Measurements from ENCODE around the gene FARSA.

FARSA gene

DNA sequence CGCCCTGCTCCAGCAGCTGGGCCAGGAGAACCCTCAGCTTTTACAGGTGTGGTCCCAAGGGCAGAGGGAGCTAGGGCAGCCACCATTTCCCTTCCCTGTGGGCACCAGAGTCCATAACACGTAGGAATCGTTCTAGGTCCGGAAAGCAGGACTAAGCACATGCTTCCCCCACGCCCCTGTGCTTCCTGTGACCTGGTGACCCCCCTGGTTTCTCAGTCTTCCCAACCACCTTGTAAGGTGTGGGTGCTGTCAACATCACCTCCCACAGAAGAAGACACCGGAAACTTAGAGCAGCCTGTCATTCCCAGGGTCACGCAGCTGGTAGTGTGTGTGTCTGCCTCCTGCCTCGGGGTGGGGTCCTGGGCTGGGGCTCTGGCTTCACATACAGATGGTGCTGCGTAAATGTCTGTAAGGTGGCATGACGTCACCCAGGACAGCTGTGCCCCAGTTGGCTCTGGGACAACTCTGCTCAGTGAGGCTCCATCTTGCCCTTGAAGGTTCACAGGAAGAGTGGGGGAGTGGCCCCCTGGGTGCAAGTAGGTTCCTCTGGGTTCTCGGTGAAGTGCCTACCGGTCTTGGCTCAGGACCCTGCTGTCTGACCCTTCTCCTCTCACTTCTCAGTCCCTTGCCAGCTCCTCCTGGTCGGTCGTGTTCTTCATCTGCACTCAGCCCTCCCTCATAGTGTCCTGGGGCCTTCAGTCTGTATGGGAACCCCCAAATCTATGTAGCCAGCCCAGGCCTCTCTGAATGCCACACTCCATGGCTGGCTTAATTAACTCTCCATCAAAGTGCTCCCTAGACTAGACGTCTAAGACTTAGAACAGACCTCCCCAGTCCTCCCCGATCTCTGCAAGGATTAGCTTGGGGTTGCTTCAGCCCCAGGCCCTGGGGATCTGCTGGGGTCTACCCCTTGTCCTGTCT is 16.1 kb upstream of the FARSA start:
- ATAC-seq (ENCODE audit: low read depth) (no peak), DNase-seq (ENCODE audit: low spot score) (no peak)
- Histone ChIP-seq H3K36me3 (ENCODE audit: low read depth) (peaks cover 88% of the 10 kb centered on the region), H3K4me1 (ENCODE audit: insufficient read depth, poor library complexity, severe bottlenecking) (peaks cover 18% of the 10 kb centered on the region), H3K9me3 (ENCODE audit: severe bottlenecking) (no peaks in the 10 kb centered on the region), H3K27ac (ENCODE audit: poor library complexity, severe bottlenecking) (no peak overlapping the region), H3K27me3 (ENCODE audit: insufficient read depth, poor library complexity, severe bottlenecking) (no peaks in the 10 kb centered on the region), H3K4me3 (ENCODE audit: severe bottlenecking) (no peak overlapping the region)
- TF ChIP-seq, protein P1, sequence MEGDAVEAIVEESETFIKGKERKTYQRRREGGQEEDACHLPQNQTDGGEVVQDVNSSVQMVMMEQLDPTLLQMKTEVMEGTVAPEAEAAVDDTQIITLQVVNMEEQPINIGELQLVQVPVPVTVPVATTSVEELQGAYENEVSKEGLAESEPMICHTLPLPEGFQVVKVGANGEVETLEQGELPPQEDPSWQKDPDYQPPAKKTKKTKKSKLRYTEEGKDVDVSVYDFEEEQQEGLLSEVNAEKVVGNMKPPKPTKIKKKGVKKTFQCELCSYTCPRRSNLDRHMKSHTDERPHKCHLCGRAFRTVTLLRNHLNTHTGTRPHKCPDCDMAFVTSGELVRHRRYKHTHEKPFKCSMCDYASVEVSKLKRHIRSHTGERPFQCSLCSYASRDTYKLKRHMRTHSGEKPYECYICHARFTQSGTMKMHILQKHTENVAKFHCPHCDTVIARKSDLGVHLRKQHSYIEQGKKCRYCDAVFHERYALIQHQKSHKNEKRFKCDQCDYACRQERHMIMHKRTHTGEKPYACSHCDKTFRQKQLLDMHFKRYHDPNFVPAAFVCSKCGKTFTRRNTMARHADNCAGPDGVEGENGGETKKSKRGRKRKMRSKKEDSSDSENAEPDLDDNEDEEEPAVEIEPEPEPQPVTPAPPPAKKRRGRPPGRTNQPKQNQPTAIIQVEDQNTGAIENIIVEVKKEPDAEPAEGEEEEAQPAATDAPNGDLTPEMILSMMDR (IDR thresholded peaks at IDR 0.05; ENCODE audit: poor library complexity, severe bottlenecking) = no peak

DNA sequence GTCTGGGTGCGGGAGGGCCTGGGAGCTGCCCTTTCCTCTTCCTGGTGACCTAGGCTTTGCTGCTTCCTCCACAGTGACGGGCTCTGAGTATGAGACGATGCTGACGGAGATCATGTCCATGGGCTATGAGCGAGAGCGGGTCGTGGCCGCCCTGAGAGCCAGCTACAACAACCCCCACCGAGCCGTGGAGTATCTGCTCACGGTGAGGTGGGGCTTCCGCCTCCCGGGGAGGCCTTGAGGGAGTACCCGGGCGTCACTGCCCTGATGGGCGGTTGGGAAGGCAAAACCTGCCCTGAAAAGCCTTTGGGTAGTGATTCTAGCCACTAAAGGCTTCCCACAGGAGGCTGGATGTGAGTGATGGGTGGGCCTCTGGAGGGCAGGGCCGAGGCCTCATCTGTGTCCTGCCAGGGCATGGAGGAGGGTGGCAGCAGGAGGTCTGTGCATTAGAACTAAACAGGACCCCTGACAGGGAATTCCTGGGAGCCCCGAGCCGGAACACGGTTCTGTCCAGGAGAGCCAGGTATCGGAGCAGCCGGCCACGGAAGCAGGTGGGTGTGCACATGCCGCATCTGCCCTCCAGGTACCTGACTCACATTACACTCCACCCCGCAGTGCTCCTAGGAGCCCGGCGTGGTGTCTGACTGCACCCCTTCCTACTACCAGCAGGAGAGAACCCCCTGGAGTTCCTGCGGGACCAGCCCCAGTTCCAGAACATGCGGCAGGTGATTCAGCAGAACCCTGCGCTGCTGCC is 15.3 kb upstream of the FARSA start:
- H3K9me3 ChIP-seq (ENCODE audit: severe bottlenecking) = no peaks in the 10 kb centered on the region
- ATAC-seq (ENCODE audit: low read depth) = no peak
- peaks cover 87% of the 10 kb centered on the region for H3K36me3 ChIP-seq (ENCODE audit: low read depth)
- H3K27me3 ChIP-seq (ENCODE audit: insufficient read depth, poor library complexity, severe bottlenecking) = no peaks in the 10 kb centered on the region
- TF ChIP-seq, protein P1 (IDR thresholded peaks at IDR 0.05; ENCODE audit: poor library complexity, severe bottlenecking) = no peak
- no peak overlapping the region for H3K4me3 ChIP-seq (ENCODE audit: severe bottlenecking)
- no peak for DNase-seq (ENCODE audit: low spot score)
- H3K27ac ChIP-seq (ENCODE audit: poor library complexity, severe bottlenecking) = no peak overlapping the region
- H3K4me1 ChIP-seq (ENCODE audit: insufficient read depth, poor library complexity, severe bottlenecking) = peaks cover 16% of the 10 kb centered on the region

DNA sequence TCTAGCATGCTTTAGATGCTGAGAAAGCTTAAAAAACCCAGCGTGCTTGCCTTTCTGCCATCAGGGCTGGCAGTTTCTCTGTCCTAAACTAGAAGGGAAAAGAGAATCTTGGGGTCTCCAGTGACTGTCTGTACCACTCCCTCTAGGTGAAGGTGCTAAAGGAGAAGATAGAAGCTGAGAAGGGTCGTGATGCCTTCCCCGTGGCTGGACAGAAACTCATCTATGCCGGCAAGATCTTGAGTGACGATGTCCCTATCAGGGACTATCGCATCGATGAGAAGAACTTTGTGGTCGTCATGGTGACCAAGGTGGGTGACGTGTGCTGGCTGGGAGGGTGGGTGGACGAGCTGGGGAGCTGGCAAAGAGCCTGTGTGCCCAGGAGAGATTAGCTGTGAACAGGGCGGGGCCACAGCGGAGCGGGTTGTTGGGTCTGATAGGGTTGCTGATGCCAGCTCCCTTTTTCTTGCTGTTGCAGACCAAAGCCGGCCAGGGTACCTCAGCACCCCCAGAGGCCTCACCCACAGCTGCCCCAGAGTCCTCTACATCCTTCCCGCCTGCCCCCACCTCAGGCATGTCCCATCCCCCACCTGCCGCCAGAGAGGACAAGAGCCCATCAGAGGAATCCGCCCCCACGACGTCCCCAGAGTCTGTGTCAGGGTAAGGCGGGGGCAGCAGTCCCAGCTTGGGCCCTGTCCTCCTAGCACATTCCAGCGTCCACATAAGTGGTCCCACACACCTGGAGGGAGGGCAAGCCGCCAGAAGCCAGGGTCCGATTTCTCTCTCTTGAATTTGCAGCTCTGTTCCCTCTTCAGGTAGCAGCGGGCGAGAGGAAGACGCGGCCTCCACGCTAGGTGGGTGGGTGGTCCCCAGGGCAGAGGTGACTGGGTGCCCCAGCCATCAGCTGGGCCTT is 14.4 kb upstream of the FARSA start:
- TF ChIP-seq, protein P1 (IDR thresholded peaks at IDR 0.05; ENCODE audit: poor library complexity, severe bottlenecking) = no peak
- DNase-seq (ENCODE audit: low spot score) (no peak), ATAC-seq (ENCODE audit: low read depth) (no peak)
- Histone ChIP-seq H3K4me3 (ENCODE audit: severe bottlenecking) (no peak overlapping the region), H3K9me3 (ENCODE audit: severe bottlenecking) (no peaks in the 10 kb centered on the region), H3K4me1 (ENCODE audit: insufficient read depth, poor library complexity, severe bottlenecking) (peaks cover 12% of the 10 kb centered on the region), H3K36me3 (ENCODE audit: low read depth) (peaks cover 87% of the 10 kb centered on the region), H3K27ac (ENCODE audit: poor library complexity, severe bottlenecking) (no peak overlapping the region), H3K27me3 (ENCODE audit: insufficient read depth, poor library complexity, severe bottlenecking) (no peaks in the 10 kb centered on the region)

DNA sequence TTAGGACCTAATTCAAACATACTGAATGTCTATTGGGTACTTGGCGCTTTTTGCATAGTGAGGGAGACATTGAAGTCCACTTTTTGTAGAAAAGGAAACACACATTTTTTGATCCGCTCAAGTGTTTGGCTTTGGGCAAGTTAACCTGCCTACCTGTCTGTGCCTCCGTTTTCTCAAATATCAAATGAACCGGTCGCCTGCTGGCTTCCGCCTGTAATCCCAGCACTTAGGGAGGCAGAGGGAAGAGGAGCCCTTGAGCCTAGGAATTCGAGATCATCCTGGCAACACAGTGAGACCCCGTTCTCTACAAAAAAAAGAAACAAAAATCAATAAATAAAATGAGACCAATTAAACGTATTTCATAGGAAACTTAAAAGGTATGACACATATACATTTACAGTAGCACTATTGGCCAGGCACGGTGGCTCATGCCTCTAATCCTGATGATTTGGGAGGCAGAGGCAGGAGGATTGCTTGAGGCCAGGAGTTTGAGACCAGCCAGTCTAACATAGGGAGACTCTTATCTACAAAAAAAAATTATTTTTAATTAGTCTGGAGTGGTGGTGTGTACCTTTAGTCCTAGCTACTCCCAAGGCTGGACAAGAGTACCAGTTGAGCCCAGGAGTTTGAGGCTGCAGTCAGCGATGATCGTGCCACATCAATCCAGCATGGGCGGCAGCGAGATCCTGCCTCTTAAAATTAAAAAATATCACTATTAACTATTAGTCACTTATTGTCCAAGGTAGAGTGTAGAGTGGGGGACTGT is 13.4 kb upstream of the FARSA start:
- Histone ChIP-seq H3K27ac (ENCODE audit: poor library complexity, severe bottlenecking) (peak overlapping the region; percentile 88), H3K9me3 (ENCODE audit: severe bottlenecking) (no peaks in the 10 kb centered on the region), H3K27me3 (ENCODE audit: insufficient read depth, poor library complexity, severe bottlenecking) (no peaks in the 10 kb centered on the region), H3K36me3 (ENCODE audit: low read depth) (peaks cover 87% of the 10 kb centered on the region), H3K4me1 (ENCODE audit: insufficient read depth, poor library complexity, severe bottlenecking) (peaks cover 9% of the 10 kb centered on the region), H3K4me3 (ENCODE audit: severe bottlenecking) (peak overlapping the region; percentile 46)
- TF ChIP-seq, protein P1 (IDR thresholded peaks at IDR 0.05; ENCODE audit: poor library complexity, severe bottlenecking) = no peak
- no peak for DNase-seq (ENCODE audit: low spot score)
- no peak for ATAC-seq (ENCODE audit: low read depth)
